Caco-2 (cell line): ENCODE results near the gene MT2A. TPM values are rescaled to one million over a fixed set of nuclear protein-coding genes. Genes with fewer than 3 reads are reported as not detected.

Experiments
- BruUV-seq: library from RNA; stranded (reverse); fragments of 400-500 nt; replicated peaks from 2 replicates; lab custom pipeline; 2021; lab: Mats Ljungman, UMichigan
- CTCF ChIA-PET: fragments of 300-600 bp; sonication (Branson Sonifier 250); formaldehyde crosslinking; loops from one replicate; lab custom pipeline; 2022; ENCODE audit warnings: antibody characterized with exemption; lab: Charles Lee
- POLR2A ChIA-PET: fragments of 300-600 bp; sonication (Branson Sonifier 250); formaldehyde crosslinking; loops from one replicate; lab custom pipeline; 2022; ENCODE audit warnings: antibody characterized with exemption; lab: Charles Lee
- DNase-seq, 2 experiments: peaks; one replicate each; pipeline versions ENCODE4 v3.0.0 to v3.0.0-alpha.2; 2020 to 2022
- H3K27me3 ChIP-seq: replicated peaks from 2 replicates; pipeline ENCODE4 v1.6.0; 2011; ENCODE audit warnings: low read length; ENCODE audit not compliant: control insufficient read depth, insufficient read depth
- H3K36me3 ChIP-seq: 2 replicates; pipeline ENCODE4 v1.5.1; 2011; ENCODE audit warnings: low read length; ENCODE audit not compliant: control insufficient read depth, insufficient read depth
- H3K4me1 ChIP-seq: fragments of 250-450 bp; sonication (Bioruptor Pico); 2 replicates; pipeline ENCODE4 v1.5.1; 2020; ENCODE audit warnings: mild to moderate bottlenecking
- H3K4me3 ChIP-seq: 2 replicates; pipeline ENCODE4 v1.5.1; 2011; ENCODE audit warnings: low read depth, mild to moderate bottlenecking, control low read depth, low read length
- H3K9me3 ChIP-seq: fragments of 250-450 bp; sonication (Bioruptor Pico); 2 replicates; pipeline ENCODE4 v1.5.1; 2020; ENCODE audit warnings: mild to moderate bottlenecking, moderate library complexity
- H3K27ac Mint-ChIP-seq: one replicate; pipeline ENCODE4 v1.8.0; 2022; ENCODE audit warnings: mixed read lengths; ENCODE audit not compliant: unreplicated experiment
- H3K27me3 Mint-ChIP-seq: one replicate; pipeline ENCODE4 v1.8.0; 2022; ENCODE audit warnings: mixed read lengths; ENCODE audit not compliant: insufficient read depth, unreplicated experiment
- H3K36me3 Mint-ChIP-seq: one replicate; pipeline ENCODE4 v1.8.0; 2022; ENCODE audit warnings: mild to moderate bottlenecking, mixed read lengths; ENCODE audit not compliant: insufficient read depth, unreplicated experiment
- H3K4me1 Mint-ChIP-seq: one replicate; pipeline ENCODE4 v1.8.0; 2022; ENCODE audit warnings: low read depth, mixed read lengths; ENCODE audit not compliant: unreplicated experiment
- H3K4me3 Mint-ChIP-seq: one replicate; pipeline ENCODE4 v1.8.0; 2022; ENCODE audit warnings: mild to moderate bottlenecking, moderate library complexity, mixed read lengths; ENCODE audit not compliant: unreplicated experiment
- H3K9me3 Mint-ChIP-seq: one replicate; pipeline ENCODE4 v1.8.0; 2022; ENCODE audit warnings: mixed read lengths; ENCODE audit not compliant: unreplicated experiment
- CTCF ChIP-seq, 2 experiments: fragments of 200-600 bp in 1 of 2; IDR thresholded peaks; 1 replicate in 1 of 2; 2 replicates in 1 of 2; pipeline versions ENCODE4 v1.5.1 to v1.8.0; 2011 to 2022; ENCODE audit warnings: antibody characterized with exemption in 1 of 2, control low read depth in 1 of 2, inconsistent platforms in 1 of 2, low read depth in 1 of 2, low read length in 1 of 2, mild to moderate bottlenecking in 1 of 2, moderate library complexity in 1 of 2; ENCODE audit not compliant: insufficient read depth in 1 of 2, severe bottlenecking in 1 of 2, unreplicated experiment in 1 of 2
- intact Hi-C: fragments of 100-400 bp; cut with micrococcal nuclease; formaldehyde crosslinking; loops from one replicate; pipeline ENCODE4 v1.10.0; 2022; ENCODE audit not compliant: unreplicated experiment
- total RNA-seq: library from RNA; stranded (reverse); gene quantifications from 2 replicates; pipeline ENCODE4 v1.2.3, GENCODE V29; 2022

Gene MT2A
- total RNA-seq, 1 experiment from 2014 or later, result 10.5 TPM

- CTCF ChIA-PET, result no interaction called here
- Histone ChIP-seq H3K27me3 (no peaks in the 10 kb centered on the region), H3K4me3 (no peak overlapping the region), H3K4me1 (no peaks in the 10 kb centered on the region), H3K36me3 (no peaks in the 10 kb centered on the region), H3K9me3 (no peaks in the 10 kb centered on the region)
- BruUV-seq, result no TSS peak
- Mint-ChIP-seq H3K27ac (no peak overlapping the region), H3K36me3 (no peaks in the 10 kb centered on the region), H3K4me1 (no peaks in the 10 kb centered on the region), H3K9me3 (no peaks in the 10 kb centered on the region), H3K4me3 (no peak overlapping the region), H3K27me3 (peaks cover 15% of the 10 kb centered on the region)
- TF ChIP-seq CTCF (IDR thresholded peaks at IDR 0.05; ENCODE audit: insufficient read depth in 1 of 2, low read depth in 1 of 2, low read length in 1 of 2, severe bottlenecking in 1 of 2, unreplicated experiment in 1 of 2), result no peak
- intact Hi-C loops, result no loop called here
- POLR2A ChIA-PET, result no interaction called here
- no peak for DNase-seq
These were observed 24.8 kb upstream of the MT2A start for GRCh38 chr16:56583351-56584168.

GRCh38 chr16:56584276-56584675 lies 24.1 kb upstream of the MT2A start:
- BruUV-seq, result no TSS peak
- Histone ChIP-seq H3K4me1 (no peaks in the 10 kb centered on the region), H3K36me3 (no peaks in the 10 kb centered on the region), H3K4me3 (no peak overlapping the region), H3K9me3 (no peaks in the 10 kb centered on the region), H3K27me3 (no peaks in the 10 kb centered on the region)
- Mint-ChIP-seq H3K36me3 (no peaks in the 10 kb centered on the region), H3K27ac (no peak overlapping the region), H3K27me3 (peaks cover 19% of the 10 kb centered on the region), H3K4me1 (no peaks in the 10 kb centered on the region), H3K9me3 (no peaks in the 10 kb centered on the region), H3K4me3 (no peak overlapping the region)
- intact Hi-C loops, result no loop called here
- CTCF ChIA-PET, result no interaction called here
- POLR2A ChIA-PET, result no interaction called here
- TF ChIP-seq CTCF (IDR thresholded peaks at IDR 0.05; ENCODE audit: insufficient read depth in 1 of 2, low read depth in 1 of 2, low read length in 1 of 2, severe bottlenecking in 1 of 2, unreplicated experiment in 1 of 2), result no peak
- no peak for DNase-seq

- intact Hi-C loops, result no loop called here
- no TSS peak for BruUV-seq
- H3K4me3 Mint-ChIP-seq, result peak overlapping the region; percentile 40
- H3K27me3 ChIP-seq, result no peaks in the 10 kb centered on the region
- CTCF ChIA-PET, result no interaction called here
- DNase-seq, result no peak
- no peaks in the 10 kb centered on the region for H3K36me3 ChIP-seq
- no peaks in the 10 kb centered on the region for H3K36me3 Mint-ChIP-seq
- no peaks in the 10 kb centered on the region for H3K4me1 ChIP-seq
- no peaks in the 10 kb centered on the region for H3K9me3 ChIP-seq
- POLR2A ChIA-PET, result no interaction called here
- H3K4me1 Mint-ChIP-seq, result no peaks in the 10 kb centered on the region
- no peak for TF ChIP-seq CTCF (IDR thresholded peaks at IDR 0.05; ENCODE audit: insufficient read depth in 1 of 2, low read depth in 1 of 2, low read length in 1 of 2, severe bottlenecking in 1 of 2, unreplicated experiment in 1 of 2)
- no peak overlapping the region for H3K27ac Mint-ChIP-seq
- no peaks in the 10 kb centered on the region for H3K9me3 Mint-ChIP-seq
- H3K4me3 ChIP-seq, result no peak overlapping the region
- H3K27me3 Mint-ChIP-seq, result peaks cover 19% of the 10 kb centered on the region
These were observed 19.6 kb upstream of the MT2A start for GRCh38 chr16:56588781-56589140.
